ENCODE data around the gene MT1H.

DNA sequence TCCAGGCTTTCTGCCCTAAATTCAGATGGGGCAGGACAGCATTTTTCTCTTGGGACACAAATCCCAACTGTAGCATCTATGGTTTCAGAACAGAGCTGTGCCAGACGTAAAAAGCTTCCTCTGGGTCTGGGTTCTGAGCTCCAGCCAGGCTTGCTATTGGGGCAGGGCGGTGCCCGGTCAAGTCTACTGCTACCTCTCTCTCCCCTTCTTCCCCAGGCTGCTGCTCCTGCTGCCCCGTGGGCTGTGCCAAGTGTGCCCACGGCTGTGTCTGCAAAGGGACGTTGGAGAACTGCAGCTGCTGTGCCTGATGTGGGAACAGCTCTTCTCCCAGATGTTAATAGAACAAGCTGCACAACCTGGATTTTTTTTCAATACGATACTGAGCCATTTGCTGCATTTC is 36.1 kb upstream of the MT1H start:
- TF ChIP-seq, protein P1, sequence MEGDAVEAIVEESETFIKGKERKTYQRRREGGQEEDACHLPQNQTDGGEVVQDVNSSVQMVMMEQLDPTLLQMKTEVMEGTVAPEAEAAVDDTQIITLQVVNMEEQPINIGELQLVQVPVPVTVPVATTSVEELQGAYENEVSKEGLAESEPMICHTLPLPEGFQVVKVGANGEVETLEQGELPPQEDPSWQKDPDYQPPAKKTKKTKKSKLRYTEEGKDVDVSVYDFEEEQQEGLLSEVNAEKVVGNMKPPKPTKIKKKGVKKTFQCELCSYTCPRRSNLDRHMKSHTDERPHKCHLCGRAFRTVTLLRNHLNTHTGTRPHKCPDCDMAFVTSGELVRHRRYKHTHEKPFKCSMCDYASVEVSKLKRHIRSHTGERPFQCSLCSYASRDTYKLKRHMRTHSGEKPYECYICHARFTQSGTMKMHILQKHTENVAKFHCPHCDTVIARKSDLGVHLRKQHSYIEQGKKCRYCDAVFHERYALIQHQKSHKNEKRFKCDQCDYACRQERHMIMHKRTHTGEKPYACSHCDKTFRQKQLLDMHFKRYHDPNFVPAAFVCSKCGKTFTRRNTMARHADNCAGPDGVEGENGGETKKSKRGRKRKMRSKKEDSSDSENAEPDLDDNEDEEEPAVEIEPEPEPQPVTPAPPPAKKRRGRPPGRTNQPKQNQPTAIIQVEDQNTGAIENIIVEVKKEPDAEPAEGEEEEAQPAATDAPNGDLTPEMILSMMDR (IDR thresholded peaks at IDR 0.05; ENCODE audit: poor library complexity) = no peak
- TF ChIP-seq EZH2phosphoT487 (IDR thresholded peaks at IDR 0.05; ENCODE audit: low read depth, severe bottlenecking, unreplicated experiment) = no peak
